HCT116 (cell line): Measurements from ENCODE around the gene KCNK4.

Source experiments
- CEBPB ChIP-seq: IDR thresholded peaks from 2 replicates; pipeline ENCODE4 v1.6.1; 2012; ENCODE audit warnings: low read depth
- EZH2 ChIP-seq: fragments of 200-600 bp; sonication (generic); IDR thresholded peaks from 2 replicates; pipeline ENCODE4 v1.6.1; 2017; ENCODE audit warnings: antibody characterized with exemption, mixed run types
- EZH2phosphoT487 ChIP-seq: fragments of 200-600 bp; IDR thresholded peaks from 2 replicates; pipeline ENCODE4 v1.6.1; 2018; ENCODE audit warnings: antibody characterized with exemption, borderline replicate concordance
- FOSL1 ChIP-seq: IDR thresholded peaks from 2 replicates; pipeline ENCODE4 v1.6.1; 2012; ENCODE audit warnings: low read depth
- POLR2A ChIP-seq: IDR thresholded peaks from 2 replicates; pipeline ENCODE4 v1.7.0; 2011; ENCODE audit warnings: borderline replicate concordance; ENCODE audit not compliant: insufficient read depth, insufficient read length; ENCODE audit errors: extremely low read depth
- POLR2AphosphoS5 ChIP-seq: IDR thresholded peaks from 2 replicates; pipeline ENCODE4 v1.6.1; 2011; ENCODE audit warnings: mild to moderate bottlenecking, low read depth, low read length, moderate library complexity
- SIN3A ChIP-seq: IDR thresholded peaks from 2 replicates; pipeline ENCODE4 v1.6.1; 2012; ENCODE audit warnings: low read depth
- TCF7L2 ChIP-seq: IDR thresholded peaks from 2 replicates; pipeline ENCODE4 v1.7.0; 2011; ENCODE audit warnings: borderline replicate concordance, inconsistent platforms; ENCODE audit not compliant: insufficient read depth, insufficient read length; ENCODE audit errors: extremely low read depth
- YY1 ChIP-seq: IDR thresholded peaks from 2 replicates; pipeline ENCODE4 v1.6.1; 2011; ENCODE audit warnings: low read length, low read depth, moderate library complexity, mild to moderate bottlenecking; ENCODE audit not compliant: insufficient replicate concordance; ENCODE audit errors: extremely low read depth
- ZNF274 ChIP-seq: fragments of 200-500 bp; sonication (Bioruptor generic); IDR thresholded peaks from 2 replicates; pipeline ENCODE4 v1.6.1; 2014; ENCODE audit warnings: mild to moderate bottlenecking, low read depth, low read length, inconsistent platforms
- TF ChIP-seq, protein P1 (sequence below): IDR thresholded peaks from 2 replicates; pipeline ENCODE4 v1.6.1; 2012
- TF ChIP-seq, protein P2 (sequence below), 3 experiments: fragments of 200-600 bp in 1 of 3; sonication (generic) in 1 of 3; IDR thresholded peaks in 2 of 3; conservative IDR thresholded peaks in 1 of 3; 2 replicates each; pipeline ENCODE4 v1.5.1; 2012 to 2017; ENCODE audit warnings: low read depth in 2 of 3, low read length in 2 of 3, antibody characterized with exemption in 1 of 3, borderline replicate concordance in 1 of 3, control low read depth in 1 of 3, mild to moderate bottlenecking in 1 of 3, mixed read lengths in 1 of 3, mixed run types in 1 of 3, moderate library complexity in 1 of 3; ENCODE audit not compliant: insufficient read depth in 1 of 3
- TF ChIP-seq, protein P3 (sequence below): IDR thresholded peaks from 2 replicates; pipeline ENCODE4 v1.6.1; 2012; ENCODE audit warnings: low read depth
- TF ChIP-seq, protein P4 (sequence below): IDR thresholded peaks from 2 replicates; pipeline ENCODE4 v1.6.1; 2011; ENCODE audit warnings: mild to moderate bottlenecking, low read length, moderate library complexity; ENCODE audit not compliant: insufficient replicate concordance; ENCODE audit errors: extremely low read depth

DNA sequence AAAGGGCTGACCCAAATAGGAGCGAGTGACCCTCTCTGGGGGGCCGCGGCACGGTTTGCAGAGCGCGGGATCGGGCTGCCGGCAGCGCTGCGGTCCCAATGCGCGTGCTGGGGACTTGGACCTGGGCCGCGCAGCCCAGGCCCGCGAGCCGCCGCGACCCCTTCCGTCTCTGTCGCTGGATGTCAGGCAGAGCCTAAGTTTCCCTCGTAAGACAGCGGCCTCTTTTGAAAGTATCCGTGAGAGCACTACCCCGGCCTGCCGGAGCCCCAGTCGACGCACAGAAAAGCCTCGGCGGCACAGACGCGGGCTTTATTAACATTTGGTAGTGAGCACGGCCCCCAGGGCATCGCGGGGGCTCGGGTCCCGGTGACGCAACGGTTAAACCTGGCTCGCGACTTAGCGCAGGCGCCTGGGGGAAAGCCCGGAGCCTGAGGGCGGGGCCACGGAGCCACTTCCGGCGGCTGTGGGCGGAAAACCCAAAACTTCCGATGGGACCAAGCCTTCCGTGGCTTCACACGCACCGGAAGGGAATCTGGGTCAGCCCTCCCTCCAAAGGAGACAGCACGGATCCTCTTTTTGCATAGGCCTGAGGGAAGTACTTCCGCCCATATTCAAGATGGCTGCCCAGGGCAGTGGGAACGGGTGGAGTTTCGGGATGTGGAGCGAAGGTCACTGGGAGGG, 21.4 kb upstream of the KCNK4 start:
- no peak for TF ChIP-seq CEBPB
- TF ChIP-seq, protein P1, sequence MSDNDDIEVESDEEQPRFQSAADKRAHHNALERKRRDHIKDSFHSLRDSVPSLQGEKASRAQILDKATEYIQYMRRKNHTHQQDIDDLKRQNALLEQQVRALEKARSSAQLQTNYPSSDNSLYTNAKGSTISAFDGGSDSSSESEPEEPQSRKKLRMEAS = no peak
- TF ChIP-seq SIN3A = no peak
- TF ChIP-seq, protein P2, sequence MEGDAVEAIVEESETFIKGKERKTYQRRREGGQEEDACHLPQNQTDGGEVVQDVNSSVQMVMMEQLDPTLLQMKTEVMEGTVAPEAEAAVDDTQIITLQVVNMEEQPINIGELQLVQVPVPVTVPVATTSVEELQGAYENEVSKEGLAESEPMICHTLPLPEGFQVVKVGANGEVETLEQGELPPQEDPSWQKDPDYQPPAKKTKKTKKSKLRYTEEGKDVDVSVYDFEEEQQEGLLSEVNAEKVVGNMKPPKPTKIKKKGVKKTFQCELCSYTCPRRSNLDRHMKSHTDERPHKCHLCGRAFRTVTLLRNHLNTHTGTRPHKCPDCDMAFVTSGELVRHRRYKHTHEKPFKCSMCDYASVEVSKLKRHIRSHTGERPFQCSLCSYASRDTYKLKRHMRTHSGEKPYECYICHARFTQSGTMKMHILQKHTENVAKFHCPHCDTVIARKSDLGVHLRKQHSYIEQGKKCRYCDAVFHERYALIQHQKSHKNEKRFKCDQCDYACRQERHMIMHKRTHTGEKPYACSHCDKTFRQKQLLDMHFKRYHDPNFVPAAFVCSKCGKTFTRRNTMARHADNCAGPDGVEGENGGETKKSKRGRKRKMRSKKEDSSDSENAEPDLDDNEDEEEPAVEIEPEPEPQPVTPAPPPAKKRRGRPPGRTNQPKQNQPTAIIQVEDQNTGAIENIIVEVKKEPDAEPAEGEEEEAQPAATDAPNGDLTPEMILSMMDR (IDR thresholded peaks at IDR 0.05 in 2 of 3, conservative IDR thresholded peaks at IDR 0.05 in 1 of 3; ENCODE audit: borderline replicate concordance in 1 of 3, insufficient read depth in 1 of 3, low read depth in 2 of 3, low read length in 2 of 3) = no peak
- TF ChIP-seq EZH2 = no peak
- no peak for TF ChIP-seq EZH2phosphoT487
- peak; percentile 14 for TF ChIP-seq POLR2A
- no peak for TF ChIP-seq FOSL1
- no peak for TF ChIP-seq ZNF274
- peak; percentile 87 for TF ChIP-seq POLR2AphosphoS5
- TF ChIP-seq, protein P3, sequence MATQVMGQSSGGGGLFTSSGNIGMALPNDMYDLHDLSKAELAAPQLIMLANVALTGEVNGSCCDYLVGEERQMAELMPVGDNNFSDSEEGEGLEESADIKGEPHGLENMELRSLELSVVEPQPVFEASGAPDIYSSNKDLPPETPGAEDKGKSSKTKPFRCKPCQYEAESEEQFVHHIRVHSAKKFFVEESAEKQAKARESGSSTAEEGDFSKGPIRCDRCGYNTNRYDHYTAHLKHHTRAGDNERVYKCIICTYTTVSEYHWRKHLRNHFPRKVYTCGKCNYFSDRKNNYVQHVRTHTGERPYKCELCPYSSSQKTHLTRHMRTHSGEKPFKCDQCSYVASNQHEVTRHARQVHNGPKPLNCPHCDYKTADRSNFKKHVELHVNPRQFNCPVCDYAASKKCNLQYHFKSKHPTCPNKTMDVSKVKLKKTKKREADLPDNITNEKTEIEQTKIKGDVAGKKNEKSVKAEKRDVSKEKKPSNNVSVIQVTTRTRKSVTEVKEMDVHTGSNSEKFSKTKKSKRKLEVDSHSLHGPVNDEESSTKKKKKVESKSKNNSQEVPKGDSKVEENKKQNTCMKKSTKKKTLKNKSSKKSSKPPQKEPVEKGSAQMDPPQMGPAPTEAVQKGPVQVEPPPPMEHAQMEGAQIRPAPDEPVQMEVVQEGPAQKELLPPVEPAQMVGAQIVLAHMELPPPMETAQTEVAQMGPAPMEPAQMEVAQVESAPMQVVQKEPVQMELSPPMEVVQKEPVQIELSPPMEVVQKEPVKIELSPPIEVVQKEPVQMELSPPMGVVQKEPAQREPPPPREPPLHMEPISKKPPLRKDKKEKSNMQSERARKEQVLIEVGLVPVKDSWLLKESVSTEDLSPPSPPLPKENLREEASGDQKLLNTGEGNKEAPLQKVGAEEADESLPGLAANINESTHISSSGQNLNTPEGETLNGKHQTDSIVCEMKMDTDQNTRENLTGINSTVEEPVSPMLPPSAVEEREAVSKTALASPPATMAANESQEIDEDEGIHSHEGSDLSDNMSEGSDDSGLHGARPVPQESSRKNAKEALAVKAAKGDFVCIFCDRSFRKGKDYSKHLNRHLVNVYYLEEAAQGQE = no peak
- TF ChIP-seq TCF7L2 = peak; percentile 35
- peak; percentile 99 for TF ChIP-seq YY1
- TF ChIP-seq, protein P4, sequence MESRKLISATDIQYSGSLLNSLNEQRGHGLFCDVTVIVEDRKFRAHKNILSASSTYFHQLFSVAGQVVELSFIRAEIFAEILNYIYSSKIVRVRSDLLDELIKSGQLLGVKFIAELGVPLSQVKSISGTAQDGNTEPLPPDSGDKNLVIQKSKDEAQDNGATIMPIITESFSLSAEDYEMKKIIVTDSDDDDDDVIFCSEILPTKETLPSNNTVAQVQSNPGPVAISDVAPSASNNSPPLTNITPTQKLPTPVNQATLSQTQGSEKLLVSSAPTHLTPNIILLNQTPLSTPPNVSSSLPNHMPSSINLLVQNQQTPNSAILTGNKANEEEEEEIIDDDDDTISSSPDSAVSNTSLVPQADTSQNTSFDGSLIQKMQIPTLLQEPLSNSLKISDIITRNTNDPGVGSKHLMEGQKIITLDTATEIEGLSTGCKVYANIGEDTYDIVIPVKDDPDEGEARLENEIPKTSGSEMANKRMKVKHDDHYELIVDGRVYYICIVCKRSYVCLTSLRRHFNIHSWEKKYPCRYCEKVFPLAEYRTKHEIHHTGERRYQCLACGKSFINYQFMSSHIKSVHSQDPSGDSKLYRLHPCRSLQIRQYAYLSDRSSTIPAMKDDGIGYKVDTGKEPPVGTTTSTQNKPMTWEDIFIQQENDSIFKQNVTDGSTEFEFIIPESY = peak; percentile 65
